Jurkat, Clone E6-1 (cell line): ENCODE results near the gene RPS19BP1.

ENCODE experiments used
- DNase-seq: peaks from one replicate; pipeline ENCODE4 v3.0.0-alpha.2; 2011; ENCODE audit warnings: low read depth, low spot score
- H3K4me3 ChIP-seq: 2 replicates; pipeline ENCODE4 v1.5.1; 2011; ENCODE audit warnings: mild to moderate bottlenecking, low read length, control low read depth, moderate library complexity

The RPS19BP1 gene

GRCh38 chr22:39562839-39563489 is 30.4 kb upstream of the RPS19BP1 start:
- DNase-seq: no peak
- no peak overlapping the region for H3K4me3 ChIP-seq

GRCh38 chr22:39560127-39560526 is 27.6 kb upstream of the RPS19BP1 start:
- no peak for DNase-seq
- no peak overlapping the region for H3K4me3 ChIP-seq

- no peak for DNase-seq
- H3K4me3 ChIP-seq: no peak overlapping the region
Observed at GRCh38 chr22:39559456-39560105, 27.0 kb upstream of the RPS19BP1 start.

DNA sequence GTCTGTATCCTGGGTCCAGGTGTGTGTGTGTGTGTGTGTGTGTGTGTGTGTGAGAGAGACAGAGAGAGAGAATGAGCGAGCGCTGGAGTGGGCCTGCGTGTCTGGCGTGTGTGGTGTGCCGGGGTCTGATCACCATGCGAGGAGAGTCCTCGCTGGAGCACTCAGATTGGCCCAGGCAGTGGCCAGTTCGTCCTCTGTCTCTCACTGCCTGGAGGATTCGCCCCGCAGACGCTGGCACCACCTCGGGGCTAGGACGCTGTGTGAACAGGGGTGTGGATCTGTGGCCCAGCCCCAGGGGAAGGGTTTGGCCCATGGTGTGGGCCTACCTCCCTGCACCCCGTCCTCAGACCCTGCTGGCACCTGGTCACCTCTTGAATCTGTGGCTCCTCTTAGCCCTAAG is 26.4 kb upstream of the RPS19BP1 start:
- no peak overlapping the region for H3K4me3 ChIP-seq
- DNase-seq: no peak

DNA sequence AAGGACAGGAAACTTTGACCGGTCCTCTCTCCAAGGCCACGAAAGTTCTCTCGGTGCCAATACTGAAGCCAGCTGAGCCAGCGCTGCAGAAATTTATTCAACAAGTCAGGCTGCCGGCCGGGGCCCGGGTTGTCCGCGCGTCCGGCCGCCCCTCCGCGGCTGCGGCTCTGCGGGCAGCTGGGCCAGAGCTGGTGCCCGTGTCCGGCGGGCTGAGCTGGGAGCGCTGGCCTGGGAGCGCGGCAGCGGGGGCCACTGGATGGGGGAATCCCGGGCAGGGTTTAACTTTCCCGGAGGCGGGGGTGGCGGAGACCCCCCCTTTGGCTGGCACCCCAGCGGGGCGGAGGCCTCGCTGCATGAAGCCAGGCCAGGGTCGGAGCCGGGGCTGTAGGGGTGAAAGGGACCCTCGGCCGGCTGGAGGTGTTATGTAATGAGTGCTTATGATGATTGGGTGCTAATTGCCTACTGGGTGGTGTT is 25.7 kb upstream of the RPS19BP1 start:
- H3K4me3 ChIP-seq: no peak overlapping the region
- no peak for DNase-seq

GRCh38 chr22:39556970-39557841 is 24.7 kb upstream of the RPS19BP1 start:
- DNase-seq: no peak

DNA sequence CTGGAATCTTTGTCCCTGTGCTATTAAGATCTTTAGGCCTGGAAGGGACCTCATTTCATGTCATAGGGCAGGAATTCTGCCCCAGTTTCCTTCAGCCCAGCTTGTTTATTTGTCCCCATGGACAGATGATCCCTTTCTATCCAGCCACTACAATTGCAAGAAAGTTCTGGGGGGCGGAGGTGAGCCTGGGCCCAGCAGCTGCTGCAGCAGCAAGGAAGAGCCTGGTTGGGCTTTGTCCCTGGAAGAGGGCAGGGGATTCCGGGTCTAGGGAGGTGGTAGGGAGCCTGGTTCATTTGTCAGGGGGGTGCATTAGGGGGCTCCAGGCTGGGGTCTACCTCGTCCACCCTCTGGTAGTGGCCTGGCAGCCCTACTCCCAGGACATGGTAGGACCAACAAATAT is 21.6 kb upstream of the RPS19BP1 start:
- no peak overlapping the region for H3K4me3 ChIP-seq
- no peak for DNase-seq

More at GRCh38 chr22:39556970-39557841, 24.7 kb upstream of the RPS19BP1 start:
- no peak overlapping the region for H3K4me3 ChIP-seq

GRCh38 chr22:39553429-39553828 is 20.9 kb upstream of the RPS19BP1 start:
- DNase-seq: no peak
- H3K4me3 ChIP-seq: no peak overlapping the region

GRCh38 chr22:39547587-39547947 is 15.0 kb upstream of the RPS19BP1 start:
- no peak overlapping the region for H3K4me3 ChIP-seq
- no peak for DNase-seq

- H3K4me3 ChIP-seq: no peak overlapping the region
- DNase-seq: no peak
Observed at GRCh38 chr22:39546889-39547586, 14.5 kb upstream of the RPS19BP1 start.

- H3K4me3 ChIP-seq: peak overlapping the region; percentile 28
- DNase-seq: peak; percentile 58
Observed at GRCh38 chr22:39545386-39546365, 13.1 kb upstream of the RPS19BP1 start.

DNA sequence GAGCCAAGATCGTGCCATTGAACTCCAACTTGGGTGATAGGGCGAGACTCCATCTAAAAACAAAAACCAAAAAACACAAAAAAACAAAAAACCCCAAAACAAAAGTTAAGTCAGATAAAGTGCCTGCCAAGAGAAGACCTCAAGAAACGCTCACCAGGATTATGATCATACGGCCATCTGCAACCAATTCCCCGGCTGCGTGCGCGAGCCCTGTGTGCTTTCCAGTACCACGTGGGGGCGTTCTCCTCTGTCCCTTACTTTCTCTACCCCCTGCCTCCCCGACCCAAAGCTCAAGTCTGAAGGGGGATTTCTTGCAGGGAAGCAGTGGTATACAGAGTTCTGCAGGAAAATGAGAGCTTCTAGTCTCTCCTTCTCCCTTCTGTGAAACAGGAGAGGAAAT is 10.5 kb upstream of the RPS19BP1 start:
- no peak for DNase-seq
- H3K4me3 ChIP-seq: no peak overlapping the region

- DNase-seq: no peak
- H3K4me3 ChIP-seq: no peak overlapping the region
Observed at GRCh38 chr22:39537975-39538374, 5.4 kb upstream of the RPS19BP1 start.

DNA sequence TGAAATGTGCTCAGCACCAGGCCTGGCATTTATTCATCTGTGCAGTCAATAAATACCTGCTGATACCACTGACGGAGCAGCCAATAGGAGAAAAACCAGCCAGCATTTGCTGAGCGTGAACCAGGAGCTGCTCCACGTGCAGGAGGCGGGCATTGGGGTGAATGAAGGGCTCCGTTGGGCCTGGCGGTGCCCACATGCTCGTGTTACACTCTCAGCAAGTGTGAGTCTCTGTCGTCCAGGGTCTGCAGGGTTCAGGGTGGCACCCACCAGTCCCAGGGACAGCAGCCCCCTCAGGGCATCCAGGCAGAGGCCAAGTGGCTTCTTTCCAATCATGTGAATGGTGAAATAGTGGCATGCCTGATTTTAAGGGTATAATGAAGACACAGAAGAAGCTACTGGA is 4.2 kb upstream of the RPS19BP1 start:
- H3K4me3 ChIP-seq: no peak overlapping the region
- DNase-seq: no peak

- no peak overlapping the region for H3K4me3 ChIP-seq
- DNase-seq: no peak
Observed at GRCh38 chr22:39535831-39536449, 3.4 kb upstream of the RPS19BP1 start.

DNA sequence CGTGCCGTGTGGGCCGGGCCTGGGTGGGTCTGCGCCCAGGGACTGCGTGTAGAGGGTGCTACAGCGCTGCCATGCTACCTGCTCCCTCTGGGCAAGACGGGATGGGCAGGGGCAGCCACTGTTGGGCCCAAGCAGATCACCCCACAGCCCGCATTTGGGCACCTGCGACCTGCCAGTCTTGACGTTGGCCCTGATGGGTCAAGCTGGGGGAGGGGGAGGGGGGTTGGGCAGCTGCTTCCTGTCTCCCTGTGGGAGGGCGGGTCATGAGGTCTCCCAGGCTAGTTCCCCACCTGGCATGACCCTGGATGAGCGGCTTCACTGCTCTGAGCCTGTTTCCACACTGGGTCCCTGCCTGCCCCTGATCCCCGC is 2.8 kb upstream of the RPS19BP1 start:
- H3K4me3 ChIP-seq: no peak overlapping the region
- DNase-seq: no peak

GRCh38 chr22:39534591-39535356 is 2.2 kb upstream of the RPS19BP1 start:
- peak; percentile 58 for DNase-seq

More at GRCh38 chr22:39534591-39535356, 2.2 kb upstream of the RPS19BP1 start:
- H3K4me3 ChIP-seq: peak overlapping the region; percentile 27
